ENCODE data around the gene SHCBP1. TPM values are rescaled to one million over a fixed set of nuclear protein-coding genes. Genes with fewer than 3 reads are reported as not detected.

SHCBP1 gene
- total and polyA plus RNA-seq, 2 of the 4 experiments (the other 2 are of a cell fraction) = 18.3 to 18.6 TPM

DNA sequence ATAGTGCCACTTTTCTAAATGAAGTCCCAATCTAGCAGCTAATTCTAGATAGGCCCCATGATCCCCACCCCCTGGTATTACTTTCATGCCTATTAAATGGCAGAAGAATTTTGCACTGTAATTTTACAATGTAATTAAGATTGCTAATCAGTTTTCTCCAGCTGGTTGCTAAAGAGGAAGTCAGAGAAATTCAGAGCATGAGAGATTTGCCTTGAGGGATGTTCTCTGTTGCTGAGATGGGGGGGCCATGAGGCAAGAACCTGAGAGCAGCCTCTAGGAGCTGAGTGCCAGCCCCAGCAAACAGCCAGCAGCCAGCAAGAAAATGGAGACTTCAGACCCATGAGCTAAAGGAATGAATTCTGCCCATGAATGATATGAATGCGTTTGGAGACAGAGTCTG lies 38.9 kb downstream of the SHCBP1 start:
- H4K20me1 ChIP-seq (ENCODE audit: insufficient read depth, low read length) = no peaks in the 10 kb centered on the region
- ATAC-seq (ENCODE audit: low read depth) = no peak
- no peak overlapping the region for H2AFZ ChIP-seq (replicated peaks; ENCODE audit: low read length, poor library complexity)
- intact Hi-C loops (cut with micrococcal nuclease) = no loop called here
- no peak overlapping the region for H3K14ac ChIP-seq (replicated peaks; ENCODE audit: low read depth, low read length)
- BruUV-seq (replicated peaks) = no TSS peak
- H2BK20ac ChIP-seq (ENCODE audit: low read depth, low read length) = no peak overlapping the region
- no peak overlapping the region for H3K4me3 ChIP-seq (ENCODE audit: insufficient read depth, low read depth, low read length)
- 0 out of 2 replicates have a peak, but pooled peaks cover 1% of the 10 kb centered on the region for H3K9me3 ChIP-seq (ENCODE audit: control insufficient read depth, insufficient read depth, low read length)
- TF ChIP-seq POLR2A (IDR thresholded peaks at IDR 0.05; ENCODE audit: low read depth, low read length) (no peak), BHLHE40 (IDR thresholded peaks at IDR 0.05; ENCODE audit: low read depth, low read length) (no peak), RCOR1 (IDR thresholded peaks at IDR 0.05; ENCODE audit: insufficient replicate concordance, low read length) (no peak), MXI1 (IDR thresholded peaks at IDR 0.05; ENCODE audit: borderline replicate concordance, low read depth, low read length) (no peak), MAZ (IDR thresholded peaks at IDR 0.05; ENCODE audit: borderline replicate concordance, low read depth, low read length) (no peak), RAD21 (IDR thresholded peaks at IDR 0.05; ENCODE audit: low read length) (no peak), CHD1 (IDR thresholded peaks at IDR 0.05; ENCODE audit: low read depth, low read length) (no peak), NFE2L2 (IDR thresholded peaks at IDR 0.05; ENCODE audit: low read depth, low read length) (no peak), MAFK (IDR thresholded peaks at IDR 0.05; ENCODE audit: low read depth, low read length) (no peak), FOS (IDR thresholded peaks at IDR 0.05; ENCODE audit: low read depth, low read length) (no peak), SMC3 (IDR thresholded peaks at IDR 0.05; ENCODE audit: low read depth, low read length) (no peak), CEBPB (IDR thresholded peaks at IDR 0.05; ENCODE audit: low read depth, low read length) (no peak)
- TF ChIP-seq, protein P1, sequence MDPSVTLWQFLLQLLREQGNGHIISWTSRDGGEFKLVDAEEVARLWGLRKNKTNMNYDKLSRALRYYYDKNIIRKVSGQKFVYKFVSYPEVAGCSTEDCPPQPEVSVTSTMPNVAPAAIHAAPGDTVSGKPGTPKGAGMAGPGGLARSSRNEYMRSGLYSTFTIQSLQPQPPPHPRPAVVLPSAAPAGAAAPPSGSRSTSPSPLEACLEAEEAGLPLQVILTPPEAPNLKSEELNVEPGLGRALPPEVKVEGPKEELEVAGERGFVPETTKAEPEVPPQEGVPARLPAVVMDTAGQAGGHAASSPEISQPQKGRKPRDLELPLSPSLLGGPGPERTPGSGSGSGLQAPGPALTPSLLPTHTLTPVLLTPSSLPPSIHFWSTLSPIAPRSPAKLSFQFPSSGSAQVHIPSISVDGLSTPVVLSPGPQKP (IDR thresholded peaks at IDR 0.05; ENCODE audit: borderline replicate concordance, low read depth, low read length) = no peak
- TF ChIP-seq, protein P2, sequence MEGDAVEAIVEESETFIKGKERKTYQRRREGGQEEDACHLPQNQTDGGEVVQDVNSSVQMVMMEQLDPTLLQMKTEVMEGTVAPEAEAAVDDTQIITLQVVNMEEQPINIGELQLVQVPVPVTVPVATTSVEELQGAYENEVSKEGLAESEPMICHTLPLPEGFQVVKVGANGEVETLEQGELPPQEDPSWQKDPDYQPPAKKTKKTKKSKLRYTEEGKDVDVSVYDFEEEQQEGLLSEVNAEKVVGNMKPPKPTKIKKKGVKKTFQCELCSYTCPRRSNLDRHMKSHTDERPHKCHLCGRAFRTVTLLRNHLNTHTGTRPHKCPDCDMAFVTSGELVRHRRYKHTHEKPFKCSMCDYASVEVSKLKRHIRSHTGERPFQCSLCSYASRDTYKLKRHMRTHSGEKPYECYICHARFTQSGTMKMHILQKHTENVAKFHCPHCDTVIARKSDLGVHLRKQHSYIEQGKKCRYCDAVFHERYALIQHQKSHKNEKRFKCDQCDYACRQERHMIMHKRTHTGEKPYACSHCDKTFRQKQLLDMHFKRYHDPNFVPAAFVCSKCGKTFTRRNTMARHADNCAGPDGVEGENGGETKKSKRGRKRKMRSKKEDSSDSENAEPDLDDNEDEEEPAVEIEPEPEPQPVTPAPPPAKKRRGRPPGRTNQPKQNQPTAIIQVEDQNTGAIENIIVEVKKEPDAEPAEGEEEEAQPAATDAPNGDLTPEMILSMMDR (conservative IDR thresholded peaks at IDR 0.05; ENCODE audit: low read depth, low read length) = no peak
- TF ChIP-seq, protein P3, sequence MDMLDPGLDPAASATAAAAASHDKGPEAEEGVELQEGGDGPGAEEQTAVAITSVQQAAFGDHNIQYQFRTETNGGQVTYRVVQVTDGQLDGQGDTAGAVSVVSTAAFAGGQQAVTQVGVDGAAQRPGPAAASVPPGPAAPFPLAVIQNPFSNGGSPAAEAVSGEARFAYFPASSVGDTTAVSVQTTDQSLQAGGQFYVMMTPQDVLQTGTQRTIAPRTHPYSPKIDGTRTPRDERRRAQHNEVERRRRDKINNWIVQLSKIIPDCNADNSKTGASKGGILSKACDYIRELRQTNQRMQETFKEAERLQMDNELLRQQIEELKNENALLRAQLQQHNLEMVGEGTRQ (IDR thresholded peaks at IDR 0.05; ENCODE audit: low read depth, low read length) = no peak
- dilution Hi-C loops (cut with HindIII; ENCODE audit: low sequenced_read_pairs, unreplicated experiment) = no loop called here
- no peak overlapping the region for H3K27ac ChIP-seq (ENCODE audit: insufficient read depth, low read length)
- peaks cover 2% of the 10 kb centered on the region; the same call in 1 of the 2 replicates for H3K36me3 ChIP-seq (ENCODE audit: control insufficient read depth, insufficient read depth, low read length)
- H4K91ac ChIP-seq (ENCODE audit: insufficient read depth, low read depth, low read length) = no peak overlapping the region
- no peaks in the 10 kb centered on the region for H3K4me1 ChIP-seq (ENCODE audit: control insufficient read depth, insufficient read depth, low read length)
- no peak overlapping the region for H3K23ac ChIP-seq (ENCODE audit: low read depth, low read length)
- H3K56ac ChIP-seq (ENCODE audit: extremely low read depth, insufficient read depth, low read length) = no peak overlapping the region
- WGBS, 2 experiments (ENCODE audit: extremely low coverage in 2 of 2, insufficient read length in 1 of 2) = no CpG with 5 or more reads among the region's 1 CpG
- no peak overlapping the region for H2BK15ac ChIP-seq (ENCODE audit: low read depth, low read length)
- ChIA-PET CTCF (interaction anchor here (0.7 kb wide), 1 partner anchor 619 kb away, joined by 3 read pairs; no protein-coding TSS in a partner anchor), POLR2A (ENCODE audit: unreplicated experiment) (no interaction called here)
- H3K79me1 ChIP-seq (ENCODE audit: low read depth in 1 of 2, low read length in 2 of 2) = peaks cover 5 to 12% of the 10 kb centered on the region in 2 experiments; a peak in 3 of 4 replicates
- H3K27me3 ChIP-seq (ENCODE audit: control insufficient read depth, insufficient read depth, low read length) = no peaks in the 10 kb centered on the region
- in situ Hi-C loops (cut with MboI; ENCODE audit: low sequenced_read_pairs) = no loop called here
- no peak overlapping the region for H2BK120ac ChIP-seq (ENCODE audit: low read depth, low read length)
- no peak overlapping the region for H4K5ac ChIP-seq (ENCODE audit: low read depth, low read length)
- H2BK5ac ChIP-seq (ENCODE audit: low read depth, low read length, poor library complexity, severe bottlenecking) = no peak overlapping the region
- no peak overlapping the region for H3K4me2 ChIP-seq (ENCODE audit: low read depth, low read length)
- no peak overlapping the region for H2AK5ac ChIP-seq (ENCODE audit: low read depth, low read length)
- no peak overlapping the region for H3K18ac ChIP-seq (ENCODE audit: low read depth, low read length)
- no peak overlapping the region for H3K4ac ChIP-seq (ENCODE audit: low read depth, low read length)
- H2AK9ac ChIP-seq (replicated peaks; ENCODE audit: low read depth, low read length, poor library complexity) = no peak overlapping the region
- no peak for DNase-seq
- H4K8ac ChIP-seq (ENCODE audit: low read depth in 2 of 2, low read length in 2 of 2) = no peak overlapping the region
- H3K9ac ChIP-seq (ENCODE audit: low read depth, low read length) = no peak overlapping the region
- H3K9me1 ChIP-seq (ENCODE audit: insufficient read depth, low read length) = no peaks in the 10 kb centered on the region

All from IMR-90 (cell line).